K562 (cell line): ENCODE results near the gene MAPRE2. TPM values are rescaled to one million over a fixed set of nuclear protein-coding genes. Genes with fewer than 3 reads are reported as not detected.
A peak's percentile ranks its signal among the peaks of the same experiment; 100 is the strongest.

Experiments used
- ATAC-seq: fragments of 200-7000 bp; cut with Tn5 transposase; 3 replicates; pipeline ENCODE4 v1.9.1; 2020; ENCODE audit warnings: moderate library complexity
- BruUV-seq: library from RNA; stranded (reverse); fragments of 400-500 nt; replicated peaks from 2 replicates; lab custom pipeline; 2021; lab: Mats Ljungman, UMichigan
- CTCF ChIA-PET: fragments of 300-600 bp; formaldehyde crosslinking; extraction: SDS; loops from one replicate; lab custom pipeline; 2021; ENCODE audit warnings: low intra/inter-chr PET ratio; lab: Yijun Ruan, JAX
- POLR2A ChIA-PET: fragments of 300-600, 350-650 bp; sonication (Branson Sonifier 250); formaldehyde crosslinking; extraction: SDS; loops from one replicate; lab custom pipeline; 2021; ENCODE audit warnings: antibody characterized with exemption, inconsistent platforms; lab: Yijun Ruan, JAX
- DNase-seq, 4 experiments: peaks; one replicate each; pipeline versions ENCODE4 v3.0.0 to v3.0.0-alpha.2; 2011 to 2018; ENCODE audit warnings: low spot score in 3 of 4, mixed read lengths in 3 of 4; ENCODE audit errors: extremely low read depth in 1 of 4
- FAIRE-seq: peaks from 2 replicates; lab custom pipeline; 2011; peaks lifted over from hg19 to GRCh38; lab: Jason Lieb, UNC
- H2AFZ ChIP-seq: 2 replicates; pipeline ENCODE4 v1.6.0; 2011; ENCODE audit warnings: low read depth, low read length, control low read depth, inconsistent platforms
- H3K27ac ChIP-seq: fragments of 200-600 bp; 3 replicates; pipeline ENCODE4 v1.8.0; 2011; ENCODE audit warnings: low read depth, mild to moderate bottlenecking, control low read depth, inconsistent platforms, low read length, moderate library complexity, mixed read lengths; ENCODE audit errors: extremely low read depth
- H3K27me3 ChIP-seq, 2 experiments: fragments of 300-600 bp in 1 of 2; 2 replicates in 1 of 2; 3 replicates in 1 of 2; pipeline versions ENCODE4 v1.6.0 to v1.8.0; 2011; ENCODE audit warnings: inconsistent platforms in 2 of 2, low read length in 2 of 2, mild to moderate bottlenecking in 1 of 2, mixed read lengths in 1 of 2, moderate library complexity in 1 of 2; ENCODE audit not compliant: control insufficient read depth in 2 of 2, insufficient read depth in 2 of 2
- H3K36me3 ChIP-seq: fragments of 300-600 bp; 3 replicates; pipeline ENCODE4 v1.8.0; 2011; ENCODE audit warnings: mild to moderate bottlenecking, low read length, inconsistent platforms; ENCODE audit not compliant: control insufficient read depth, insufficient read depth
- H3K4me1 ChIP-seq, 2 experiments: fragments of 200-600 bp in 1 of 2; replicated peaks in 1 of 2; 2 replicates in 1 of 2; 3 replicates in 1 of 2; pipeline versions ENCODE4 v1.5.1 to v1.8.0; 2011; ENCODE audit warnings: inconsistent platforms in 2 of 2, low read length in 2 of 2, mild to moderate bottlenecking in 1 of 2, mixed read lengths in 1 of 2, moderate library complexity in 1 of 2; ENCODE audit not compliant: control insufficient read depth in 2 of 2, insufficient read depth in 2 of 2
- H3K4me2 ChIP-seq: 2 replicates; pipeline ENCODE4 v1.6.1; 2011; ENCODE audit warnings: low read length, control low read depth, inconsistent platforms, mixed read lengths; ENCODE audit not compliant: insufficient read depth
- H3K4me3 ChIP-seq: fragments of 200-600 bp; sonication (generic), shearing (Covaris generic); 2 replicates; pipeline ENCODE4 v1.5.1; 2016; ENCODE audit warnings: control low read depth, inconsistent platforms
- H3K79me2 ChIP-seq: fragments of 200-600 bp; 3 replicates; pipeline ENCODE4 v1.8.0; 2011; ENCODE audit warnings: low read length, inconsistent platforms; ENCODE audit not compliant: control insufficient read depth, insufficient read depth
- H3K9ac ChIP-seq, 2 experiments: 2 replicates each; pipeline versions ENCODE4 v1.6.0 to v1.6.1; 2011; ENCODE audit warnings: low read depth in 2 of 2, low read length in 2 of 2, control low read depth in 1 of 2, inconsistent platforms in 1 of 2, mild to moderate bottlenecking in 1 of 2, mixed read lengths in 1 of 2; ENCODE audit not compliant: insufficient read depth in 1 of 2
- H3K9me1 ChIP-seq: one replicate; pipeline ENCODE4 v1.6.0; 2011; ENCODE audit warnings: inconsistent platforms, mild to moderate bottlenecking, low read length, moderate library complexity; ENCODE audit not compliant: control insufficient read depth, insufficient read depth
- H3K9me3 ChIP-seq: replicated peaks from 2 replicates; pipeline ENCODE4 v1.5.1; 2011; ENCODE audit warnings: low read depth, low read length, inconsistent platforms; ENCODE audit not compliant: control insufficient read depth, insufficient read depth
- H4K20me1 ChIP-seq: replicated peaks from 2 replicates; pipeline ENCODE4 v1.6.1; 2011; ENCODE audit warnings: low read length, inconsistent platforms, mixed read lengths; ENCODE audit not compliant: control insufficient read depth, insufficient read depth
- BDP1 ChIP-seq: IDR thresholded peaks from 3 replicates; pipeline ENCODE4 v1.6.1; 2011; ENCODE audit not compliant: insufficient read length, insufficient read depth
- CBX1 ChIP-seq: sonication (generic); IDR thresholded peaks from 2 replicates; pipeline ENCODE4 v1.6.1; 2016; ENCODE audit warnings: antibody characterized with exemption, low read depth, mild to moderate bottlenecking
- CTCFL ChIP-seq: IDR thresholded peaks from 2 replicates; pipeline ENCODE4 v1.6.1; 2011; ENCODE audit warnings: borderline replicate concordance, low read depth, mild to moderate bottlenecking, moderate library complexity, low read length; ENCODE audit not compliant: insufficient read depth, poor library complexity, severe bottlenecking
- E2F1 ChIP-seq: sonication (generic); formaldehyde crosslinking; IDR thresholded peaks from 2 replicates; pipeline ENCODE4 v1.8.1; 2023; ENCODE audit warnings: mild to moderate bottlenecking, missing genetic modification reagents, moderate library complexity
- GABPA ChIP-seq: fragments of 200-800 bp; sonication (Bioruptor generic); conservative IDR thresholded peaks from 2 replicates; pipeline ENCODE4 v1.6.1; 2016; ENCODE audit warnings: low read depth, missing genetic modification characterization, missing compliant biosample characterization
- IFI16 ChIP-seq: fragments of 250-450 bp; sonication (Bioruptor Pico); IDR thresholded peaks from 2 replicates; pipeline ENCODE4 v2.1.2; 2022; ENCODE audit warnings: mild to moderate bottlenecking, inconsistent platforms
- XRCC4 ChIP-seq: IDR thresholded peaks from one replicate; pipeline ENCODE4 v1.6.1; 2011; ENCODE audit not compliant: insufficient read depth, insufficient read length; ENCODE audit errors: extremely low read depth
- ZNF23 ChIP-seq: fragments of 250-450 bp; sonication (Bioruptor Pico); IDR thresholded peaks from 2 replicates; pipeline ENCODE4 v1.4.0; 2020; ENCODE audit warnings: mild to moderate bottlenecking
- ZNF318 ChIP-seq, 2 experiments: fragments of 450-650 bp; IDR thresholded peaks; 2 replicates each; pipeline ENCODE4 v1.6.1; 2016; ENCODE audit warnings: mild to moderate bottlenecking in 2 of 2, borderline replicate concordance in 1 of 2, low read depth in 1 of 2, moderate library complexity in 1 of 2
- ZNF76 ChIP-seq: fragments of 250-450 bp; sonication (Bioruptor Pico); IDR thresholded peaks from 2 replicates; pipeline ENCODE4 v1.4.0; 2020; ENCODE audit warnings: mild to moderate bottlenecking, moderate library complexity, borderline replicate concordance
- ZNF780A ChIP-seq: fragments of 250-450 bp; sonication (Bioruptor Pico); IDR thresholded peaks from 2 replicates; pipeline ENCODE4 v1.5.0; 2021; ENCODE audit warnings: mild to moderate bottlenecking
- WGBS: fragments of 100-300 bp; shearing (Covaris generic); methylation state at CpG from one replicate; pipeline ENCODE4 v1.1.6; 2016; ENCODE audit warnings: low coverage, mixed read lengths; ENCODE audit not compliant: insufficient coverage; ENCODE audit errors: missing lambda C conversion rate; 5-methylcytosine and 5-hydroxymethylcytosine counted together
- in situ Hi-C: fragments of 300-500 bp; cut with MboI; formaldehyde crosslinking; loops from 4 replicates; pipeline ENCODE4 v1.15.0; 2018; ENCODE audit warnings: inconsistent platforms, mixed read lengths
- intact Hi-C: fragments of 100-400 bp; cut with micrococcal nuclease; formaldehyde crosslinking; loops from 2 replicates; pipeline ENCODE4 v1.14.2; 2022
- polyA plus RNA-seq, 8 experiments: library from polyadenylated mRNA; depleted of rRNA in 4 of 8; stranded (reverse) in 5 of 8; unstranded in 3 of 8; fragments of >200 nt; fragmentation: Nextera tagmentation in 2 of 8; fragmentation: Illumina TruSeq in 1 of 8; extraction: Ambion mirVana in 2 of 8; extraction: Trizol in 1 of 8; gene quantifications; 2 replicates each; pipeline versions ENCODE4 v1.2.1 to v1.2.3, GENCODE V29; 2011 to 2014; ENCODE audit warnings: inconsistent platforms in 1 of 8, missing spikeins in 1 of 8
- total RNA-seq, 7 experiments: library from RNA; depleted of rRNA in 6 of 7; stranded (reverse); fragments of >200 nt in 6 of 7; fragmentation: Illumina TruSeq in 2 of 7; extraction: Trizol in 2 of 7; gene quantifications; 2 replicates each; pipeline versions ENCODE4 v1.2.1 to v1.2.3, GENCODE V29; 2011 to 2021; ENCODE audit warnings: low replicate concordance in 1 of 7

The MAPRE2 gene
- total and polyA plus RNA-seq, 9 of the 15 experiments (the other 6 are each of a cell fraction or from before 2014, with no cell fraction given), result 32.3 to 70.7 (median 40.7) TPM

- Histone ChIP-seq H3K9me1 (no peaks in the 10 kb centered on the region), H3K27ac (no peak overlapping the region), H3K9ac (no peak overlapping the region)
- ATAC-seq, result peak; percentile 41; the same call in 2 of the 3 replicates
- no TSS peak for BruUV-seq
- TF ChIP-seq GABPA (tag) (no peak), XRCC4 (no peak), CBX1 (no peak), IFI16 (CRISPR knock-in tag) (no peak), ZNF318 (IDR thresholded peaks at IDR 0.05; ENCODE audit: borderline replicate concordance in 1 of 2, low read depth in 1 of 2) (no peak), CTCFL (no peak), ZNF780A (CRISPR knock-in tag) (no peak), BDP1 (no peak), ZNF76 (no peak), E2F1 (CRISPR knock-in tag) (no peak), ZNF23 (CRISPR knock-in tag) (no peak)
- TF ChIP-seq, all 486 proteins: peak for 0
- H3K4me2 ChIP-seq, result no peak overlapping the region
- POLR2A ChIA-PET, result interaction anchor here (1.6 kb wide), 1 partner anchor 11 kb away, joined by 7 read pairs; no protein-coding TSS in a partner anchor
- no peak overlapping the region for H3K4me3 ChIP-seq
- no peaks in the 10 kb centered on the region for H3K79me2 ChIP-seq
- no peaks in the 10 kb centered on the region for H4K20me1 ChIP-seq
- CTCF ChIA-PET, result no interaction called here
- H3K4me1 ChIP-seq, result no peaks in the 10 kb centered on the region; a peak in 1 of 5 replicates
- intact Hi-C loops, result loop anchor here (10.0 kb wide), 1 partner anchor 295 kb away; no protein-coding TSS in a partner anchor
- 5% methylated on average over 3 of the region's 3 CpGs for WGBS
- H3K9me3 ChIP-seq, result no peaks in the 10 kb centered on the region
- FAIRE-seq (no peak), DNase-seq (no peak)
- no peaks in the 10 kb centered on the region for H3K36me3 ChIP-seq
- in situ Hi-C loops, result no loop called here
- no peak overlapping the region for H2AFZ ChIP-seq
- H3K27me3 ChIP-seq, result peaks cover 4 to 5% of the 10 kb centered on the region in 2 experiments; a peak in 2 of 5 replicates
These were observed 118.6 kb downstream of the MAPRE2 start for GRCh38 chr18:35159782-35160181.
